Gastrocnemius medialis (tissue), 4 donors: ENCODE results near the gene KIAA1586. TPM values are rescaled to one million over a fixed set of nuclear protein-coding genes. Genes with fewer than 3 reads are reported as not detected.

ENCODE experiments used
- ATAC-seq, 2 donors: fragments of 150-250 bp; one replicate each; pipeline ENCODE4 v1.9.1; 2016
- DNase-seq, 2 donors: peaks; one replicate each; pipeline ENCODE4 v3.0.0-alpha.2; 2019
- H3K27ac ChIP-seq, 4 donors: fragments of 200-600 bp; sonication (generic); 1 replicate in 1 of 4; 2 replicates in 3 of 4; pipeline ENCODE4 v1.5.1; 2016 to 2018; ENCODE audit warnings: mild to moderate bottlenecking in 2 of 4, moderate library complexity in 1 of 4
- H3K27me3 ChIP-seq, 3 donors: fragments of 200-600 bp; sonication (generic) in 2 of 3; 1 replicate in 1 of 3; 2 replicates in 2 of 3; pipeline versions ENCODE4 v1.5.1 to v1.6.0; 2016 to 2019; ENCODE audit warnings: mild to moderate bottlenecking in 1 of 3, moderate library complexity in 1 of 3
- H3K36me3 ChIP-seq, 2 donors: fragments of 200-600 bp; sonication (generic) in 1 of 2; one replicate each; pipeline ENCODE4 v1.5.1; 2017 to 2018
- H3K4me1 ChIP-seq, 2 donors: fragments of 200-600 bp; sonication (generic) in 1 of 2; one replicate each; pipeline ENCODE4 v1.5.1; 2016 to 2017; ENCODE audit warnings: mild to moderate bottlenecking in 2 of 2
- H3K4me3 ChIP-seq, 4 donors: fragments of 200-600 bp; sonication (generic) in 3 of 4; 1 replicate in 1 of 4; 2 replicates in 3 of 4; pipeline ENCODE4 v1.5.1; 2016 to 2019; ENCODE audit warnings: mild to moderate bottlenecking in 2 of 4
- H3K9me3 ChIP-seq, 3 donors: fragments of 200-600 bp; sonication (generic) in 2 of 3; 1 replicate in 1 of 3; 2 replicates in 2 of 3; pipeline ENCODE4 v1.5.1; 2016 to 2019
- CTCF ChIP-seq, 5 experiments: fragments of 450-650 bp in 3 of 5; fragments of 200-600 bp in 2 of 5; sonication (generic) in 2 of 5; IDR thresholded peaks in 4 of 5; conservative IDR thresholded peaks in 1 of 5; 1 replicate in 4 of 5; 2 replicates in 1 of 5; pipeline ENCODE4 v1.5.1; 2016 to 2019; ENCODE audit warnings: antibody characterized with exemption in 5 of 5, mild to moderate bottlenecking in 3 of 5, moderate library complexity in 3 of 5
- POLR2A ChIP-seq, 2 donors: fragments of 450-650 bp; IDR thresholded peaks; one replicate each; pipeline ENCODE4 v1.6.1; 2017; ENCODE audit warnings: antibody characterized with exemption in 2 of 2, mild to moderate bottlenecking in 2 of 2, moderate library complexity in 2 of 2
- in situ Hi-C, 4 donors: fragments of 200-750 bp; cut with MboI; loops; one replicate each; pipeline versions ENCODE4 v1.15.0 to v1.8.0; 2017; ENCODE audit warnings: low sequenced_read_pairs in 4 of 4
- intact Hi-C: fragments of 100-400 bp; cut with DNase I; formaldehyde crosslinking; loops from one replicate; pipeline ENCODE4 v1.15.1; 2023; ENCODE audit warnings: low total_unique reads
- total RNA-seq, 4 donors: library from RNA; depleted of rRNA; stranded (reverse); fragments of >200 nt; gene quantifications; one replicate each; pipeline versions ENCODE4 v1.1.0 to v1.2.3, GENCODE V29; 2016

KIAA1586 gene
- total RNA-seq, 4 donors from 2014 or later: 1.9 to 10.2 (median 3.0) TPM

- Histone ChIP-seq H3K27ac (no peak overlapping the region), H3K36me3 (no peaks in the 10 kb centered on the region), H3K4me1 (no peaks in the 10 kb centered on the region), H3K4me3 (no peak overlapping the region), H3K27me3 (no peaks in the 10 kb centered on the region), H3K9me3 (no peaks in the 10 kb centered on the region)
- no peak for ATAC-seq
- in situ Hi-C loops (loop anchor here in 1 of 4 donors (25.0 kb wide), 1 partner anchor 112 kb away; no protein-coding TSS in a partner anchor), intact Hi-C loops (no loop called here)
- no peak for DNase-seq
- TF ChIP-seq POLR2A (IDR thresholded peaks at IDR 0.05): no peak
- TF ChIP-seq CTCF (IDR thresholded peaks at IDR 0.05 in 4 of 5, conservative IDR thresholded peaks at IDR 0.05 in 1 of 5): no peak
Observed at GRCh38 chr6:57024775-57025174, 21.7 kb upstream of the KIAA1586 start.

GRCh38 chr6:57026001-57026400, 20.5 kb upstream of the KIAA1586 start:
- Histone ChIP-seq H3K4me1 (no peaks in the 10 kb centered on the region), H3K36me3 (no peaks in the 10 kb centered on the region), H3K27ac (no peak overlapping the region), H3K27me3 (no peaks in the 10 kb centered on the region), H3K4me3 (no peak overlapping the region), H3K9me3 (no peaks in the 10 kb centered on the region)
- in situ Hi-C loops: no loop called here
- intact Hi-C loops: no loop called here
- DNase-seq: no peak
- TF ChIP-seq POLR2A (IDR thresholded peaks at IDR 0.05) (no peak), CTCF (IDR thresholded peaks at IDR 0.05 in 4 of 5, conservative IDR thresholded peaks at IDR 0.05 in 1 of 5) (no peak)
- no peak for ATAC-seq

DNA sequence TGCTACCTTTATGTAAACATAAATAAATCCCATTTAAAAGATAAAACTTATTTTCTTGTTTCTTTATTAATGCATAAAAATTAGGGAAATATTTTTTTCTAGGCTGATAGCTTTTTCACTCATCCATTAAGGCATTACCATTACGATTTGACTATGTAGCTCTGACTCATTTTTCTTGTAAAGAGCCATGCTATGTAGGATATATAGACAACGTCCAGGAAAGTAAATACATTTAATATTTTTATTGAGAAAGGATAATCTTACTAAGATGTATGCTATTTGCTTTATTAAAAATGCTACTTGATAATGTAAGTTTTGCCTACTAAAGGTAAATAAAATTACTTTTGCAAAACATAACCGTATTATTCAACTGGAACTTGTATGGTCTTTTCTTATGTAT, 19.2 kb upstream of the KIAA1586 start:
- no peak for DNase-seq
- Histone ChIP-seq H3K27ac (no peak overlapping the region), H3K27me3 (no peaks in the 10 kb centered on the region), H3K9me3 (no peaks in the 10 kb centered on the region), H3K36me3 (no peaks in the 10 kb centered on the region), H3K4me1 (no peaks in the 10 kb centered on the region), H3K4me3 (no peak overlapping the region)
- in situ Hi-C loops (no loop called here), intact Hi-C loops (no loop called here)
- TF ChIP-seq POLR2A (IDR thresholded peaks at IDR 0.05) (no peak), CTCF (IDR thresholded peaks at IDR 0.05 in 4 of 5, conservative IDR thresholded peaks at IDR 0.05 in 1 of 5) (no peak)
- ATAC-seq: no peak

GRCh38 chr6:57029213-57029612, 17.3 kb upstream of the KIAA1586 start:
- Histone ChIP-seq H3K36me3 (no peaks in the 10 kb centered on the region), H3K27me3 (no peaks in the 10 kb centered on the region), H3K27ac (no peak overlapping the region), H3K4me3 (no peak overlapping the region), H3K4me1 (no peaks in the 10 kb centered on the region), H3K9me3 (no peaks in the 10 kb centered on the region)
- in situ Hi-C loops (no loop called here), intact Hi-C loops (no loop called here)
- ATAC-seq (no peak), DNase-seq (no peak)
- TF ChIP-seq CTCF (IDR thresholded peaks at IDR 0.05 in 4 of 5, conservative IDR thresholded peaks at IDR 0.05 in 1 of 5) (no peak), POLR2A (IDR thresholded peaks at IDR 0.05) (no peak)

DNA sequence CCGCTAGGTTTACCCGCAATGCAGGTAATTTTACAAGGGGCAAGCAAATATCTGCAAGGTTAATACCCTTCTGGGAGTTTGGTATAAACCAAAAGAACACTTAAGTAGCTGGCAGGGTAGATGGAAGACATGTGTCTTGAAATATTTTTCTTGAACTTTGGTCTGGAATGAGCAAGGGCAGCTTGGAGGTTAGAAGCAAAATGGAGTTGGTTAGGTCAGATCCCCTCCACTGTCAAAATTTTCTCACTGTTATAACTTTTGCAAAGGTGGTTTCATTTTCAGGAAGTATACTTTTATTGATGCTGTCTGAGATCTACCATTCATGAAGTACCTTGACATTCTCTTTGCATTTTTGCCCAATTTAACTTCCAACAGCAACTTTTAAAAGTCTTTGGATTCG, 13.3 kb upstream of the KIAA1586 start:
- Histone ChIP-seq H3K27ac (no peak overlapping the region), H3K9me3 (no peaks in the 10 kb centered on the region), H3K27me3 (no peaks in the 10 kb centered on the region), H3K4me1 (no peaks in the 10 kb centered on the region), H3K36me3 (no peaks in the 10 kb centered on the region), H3K4me3 (no peak overlapping the region)
- intact Hi-C loops (no loop called here), in situ Hi-C loops (no loop called here)
- TF ChIP-seq POLR2A (IDR thresholded peaks at IDR 0.05) (no peak), CTCF (IDR thresholded peaks at IDR 0.05 in 4 of 5, conservative IDR thresholded peaks at IDR 0.05 in 1 of 5) (no peak)
- ATAC-seq (no peak), DNase-seq (no peak)
